RWPE1 (cell line): ENCODE results near the gene BRSK1.
A peak's percentile ranks its signal among the peaks of the same experiment; 100 is the strongest.

Source experiments
- CTCF ChIA-PET: fragments of 350-600 bp; sonication (Branson Sonifier 250); formaldehyde crosslinking; extraction: SDS; loops from one replicate; lab custom pipeline; 2021; lab: Yijun Ruan, JAX
- POLR2A ChIA-PET: fragments of 400-600 bp; formaldehyde crosslinking; extraction: SDS; loops from one replicate; lab custom pipeline; 2020; ENCODE audit warnings: antibody characterized with exemption; ENCODE audit not compliant: low non-redundant PET; lab: Yijun Ruan, JAX
- DNase-seq: peaks from one replicate; pipeline ENCODE4 v3.0.0; 2012; ENCODE audit warnings: low spot score
- H3K27ac ChIP-seq: fragments of 450-650 bp; 2 replicates; pipeline ENCODE4 v1.5.1; 2017
- TF ChIP-seq, protein P1 (sequence below): fragments of 450-650 bp; conservative IDR thresholded peaks from 2 replicates; pipeline ENCODE4 v1.5.1; 2017; ENCODE audit warnings: low read depth, mild to moderate bottlenecking

The BRSK1 gene

GRCh38 chr19:55283548-55284377 is at the start of gene BRSK1:
BRSK1 (plus strand) TSS chr19:55283997; CDS start chr19:55284443, 446 bp downstream.
- ChIA-PET CTCF (interaction anchor here (1.3 kb wide), 1 partner anchor 9 kb away, joined by 7 read pairs; no protein-coding TSS in a partner anchor), POLR2A (no interaction called here)
- H3K27ac ChIP-seq: peak within 1 kb of the TSS; percentile 71
- TF ChIP-seq, protein P1, sequence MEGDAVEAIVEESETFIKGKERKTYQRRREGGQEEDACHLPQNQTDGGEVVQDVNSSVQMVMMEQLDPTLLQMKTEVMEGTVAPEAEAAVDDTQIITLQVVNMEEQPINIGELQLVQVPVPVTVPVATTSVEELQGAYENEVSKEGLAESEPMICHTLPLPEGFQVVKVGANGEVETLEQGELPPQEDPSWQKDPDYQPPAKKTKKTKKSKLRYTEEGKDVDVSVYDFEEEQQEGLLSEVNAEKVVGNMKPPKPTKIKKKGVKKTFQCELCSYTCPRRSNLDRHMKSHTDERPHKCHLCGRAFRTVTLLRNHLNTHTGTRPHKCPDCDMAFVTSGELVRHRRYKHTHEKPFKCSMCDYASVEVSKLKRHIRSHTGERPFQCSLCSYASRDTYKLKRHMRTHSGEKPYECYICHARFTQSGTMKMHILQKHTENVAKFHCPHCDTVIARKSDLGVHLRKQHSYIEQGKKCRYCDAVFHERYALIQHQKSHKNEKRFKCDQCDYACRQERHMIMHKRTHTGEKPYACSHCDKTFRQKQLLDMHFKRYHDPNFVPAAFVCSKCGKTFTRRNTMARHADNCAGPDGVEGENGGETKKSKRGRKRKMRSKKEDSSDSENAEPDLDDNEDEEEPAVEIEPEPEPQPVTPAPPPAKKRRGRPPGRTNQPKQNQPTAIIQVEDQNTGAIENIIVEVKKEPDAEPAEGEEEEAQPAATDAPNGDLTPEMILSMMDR: no peak
- no peak for DNase-seq

DNA sequence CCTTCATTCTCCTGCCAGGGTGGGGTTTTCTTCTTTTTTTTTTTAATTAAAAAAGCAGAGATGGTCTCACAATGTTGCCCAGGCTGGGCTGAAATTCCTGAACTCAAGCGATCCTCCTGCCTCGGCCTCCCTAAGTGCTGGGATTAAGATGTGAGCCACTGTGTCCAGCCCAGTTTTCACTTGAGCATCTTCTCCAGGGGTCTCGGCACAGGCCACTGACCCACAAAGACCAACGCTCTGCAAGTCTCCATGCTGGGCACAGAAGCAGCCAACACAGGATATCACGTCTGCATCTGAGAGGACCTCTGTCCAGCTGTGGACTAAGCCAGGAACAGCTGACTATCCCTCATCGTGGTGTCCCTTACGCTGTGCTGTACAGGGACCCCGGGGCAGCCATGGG is 45.8 kb upstream of the BRSK1 start:
- TF ChIP-seq, protein P1: no peak
- CTCF ChIA-PET: interaction anchor here (0.9 kb wide), 1 partner anchor 388 kb away, joined by 3 read pairs; no protein-coding TSS in a partner anchor
- POLR2A ChIA-PET: no interaction called here
- DNase-seq: no peak
- 0 out of 2 replicates have a peak overlapping the region, but pooled peaks have one; percentile 6 for H3K27ac ChIP-seq

GRCh38 chr19:55239004-55239403 is 44.8 kb upstream of the BRSK1 start:
- H3K27ac ChIP-seq: peak overlapping the region; percentile 9; the same call in 1 of the 2 replicates
- ChIA-PET CTCF (interaction anchor here (0.7 kb wide), 1 partner anchor 113 kb away, joined by 4 read pairs; no protein-coding TSS in a partner anchor), POLR2A (no interaction called here)
- DNase-seq: no peak
- TF ChIP-seq, protein P1: no peak

- TF ChIP-seq, protein P1: no peak
- POLR2A ChIA-PET: no interaction called here
- CTCF ChIA-PET: no interaction called here
- H3K27ac ChIP-seq: 0 out of 2 replicates have a peak overlapping the region, but pooled peaks have one; percentile 1
- no peak for DNase-seq
Measured at GRCh38 chr19:55240713-55241020, 43.1 kb upstream of the BRSK1 start.

DNA sequence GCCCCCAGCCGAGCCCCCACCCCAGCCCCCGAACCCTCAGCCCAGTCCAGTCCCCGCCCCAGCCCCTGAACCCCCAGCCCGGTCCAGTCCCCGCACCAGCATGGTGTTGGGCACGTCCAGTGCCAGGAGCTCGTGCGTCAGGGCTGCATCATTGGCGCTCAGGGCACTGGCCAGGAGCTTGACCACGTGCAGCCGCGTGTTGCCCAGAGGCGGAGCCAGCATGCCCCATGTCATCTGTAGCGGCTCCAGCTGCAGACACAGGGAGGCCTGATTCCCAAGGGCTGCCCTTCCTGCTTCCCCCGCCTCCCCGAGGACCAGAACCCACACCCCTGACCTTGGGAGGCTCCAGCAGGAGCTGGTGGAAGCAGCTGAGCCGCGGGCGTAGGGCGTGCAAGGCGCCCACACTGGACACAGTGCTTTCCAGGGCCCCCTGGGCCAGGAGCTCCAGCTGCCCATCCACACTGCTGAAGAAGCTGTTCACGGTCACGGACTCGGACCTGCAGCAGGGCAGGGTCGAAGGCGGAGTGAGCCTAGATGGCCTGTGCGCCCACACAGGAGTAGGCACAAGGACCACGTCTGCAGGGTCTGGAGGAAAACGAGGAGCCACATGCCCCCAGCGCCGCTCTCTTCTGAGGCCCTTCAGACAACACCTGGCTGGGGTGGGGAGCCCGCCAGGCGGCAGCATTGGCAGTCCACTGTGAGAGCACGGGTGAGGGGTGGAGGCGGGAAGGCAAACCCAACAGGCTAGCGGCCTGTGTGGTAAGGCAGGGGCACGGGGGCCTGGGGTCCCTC is 42.5 kb upstream of the BRSK1 start:
- DNase-seq: no peak
- CTCF ChIA-PET: interaction anchor here (0.5 kb wide), 1 partner anchor 74 kb away, joined by 3 read pairs; no protein-coding TSS in a partner anchor
- TF ChIP-seq, protein P1: no peak
- POLR2A ChIA-PET: no interaction called here
- no peak overlapping the region; the same call in 1 of the 2 replicates for H3K27ac ChIP-seq

DNA sequence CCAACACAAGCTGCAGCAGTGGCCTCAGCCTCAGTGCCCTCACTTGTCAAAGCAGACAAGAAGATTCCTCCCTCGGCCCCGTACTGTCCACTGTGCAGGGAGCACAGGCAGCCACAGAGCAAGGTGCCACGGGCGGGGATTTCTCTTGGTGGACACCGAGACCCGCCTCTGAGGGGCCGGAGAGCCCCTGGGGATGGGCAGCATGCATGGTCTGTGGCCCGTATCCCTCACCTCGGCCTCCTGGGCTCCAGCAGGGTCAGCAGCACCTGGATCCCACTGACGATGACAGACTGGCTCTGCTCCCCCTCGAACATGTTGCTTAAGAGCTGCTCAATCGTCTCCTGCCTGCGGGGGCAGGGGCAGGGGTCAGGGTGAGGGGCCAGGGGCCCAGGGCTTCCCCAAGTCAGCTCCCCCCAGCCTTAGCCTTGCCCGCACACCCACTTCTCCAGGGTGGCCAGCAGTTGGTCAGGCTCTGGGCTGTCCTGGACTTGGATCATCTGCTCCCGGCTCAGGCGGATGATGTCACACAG is 41.8 kb upstream of the BRSK1 start:
- POLR2A ChIA-PET: interaction anchor here (0.5 kb wide), 1 partner anchor 235 kb away, joined by 3 read pairs; no protein-coding TSS in a partner anchor
- TF ChIP-seq, protein P1: no peak
- CTCF ChIA-PET: no interaction called here

More for the DNA sequence above, 41.8 kb upstream of the BRSK1 start:
- no peak for DNase-seq
- H3K27ac ChIP-seq: peak overlapping the region; percentile 23
